Putamen (tissue), 1 donor: Measurements from ENCODE around the gene HSDL1.
A peak's percentile ranks its signal among the peaks of the same experiment; 100 is the strongest.
"Not testable (repeated sequence)": the region's sequence is repeated elsewhere in the genome, so short reads cannot be mapped to it uniquely, and the experiment has no call there.

Source experiments
- DNase-seq: peaks from one replicate; pipeline ENCODE4 v3.0.0-alpha.2; 2016; ENCODE audit warnings: low spot score

HSDL1 gene

DNA sequence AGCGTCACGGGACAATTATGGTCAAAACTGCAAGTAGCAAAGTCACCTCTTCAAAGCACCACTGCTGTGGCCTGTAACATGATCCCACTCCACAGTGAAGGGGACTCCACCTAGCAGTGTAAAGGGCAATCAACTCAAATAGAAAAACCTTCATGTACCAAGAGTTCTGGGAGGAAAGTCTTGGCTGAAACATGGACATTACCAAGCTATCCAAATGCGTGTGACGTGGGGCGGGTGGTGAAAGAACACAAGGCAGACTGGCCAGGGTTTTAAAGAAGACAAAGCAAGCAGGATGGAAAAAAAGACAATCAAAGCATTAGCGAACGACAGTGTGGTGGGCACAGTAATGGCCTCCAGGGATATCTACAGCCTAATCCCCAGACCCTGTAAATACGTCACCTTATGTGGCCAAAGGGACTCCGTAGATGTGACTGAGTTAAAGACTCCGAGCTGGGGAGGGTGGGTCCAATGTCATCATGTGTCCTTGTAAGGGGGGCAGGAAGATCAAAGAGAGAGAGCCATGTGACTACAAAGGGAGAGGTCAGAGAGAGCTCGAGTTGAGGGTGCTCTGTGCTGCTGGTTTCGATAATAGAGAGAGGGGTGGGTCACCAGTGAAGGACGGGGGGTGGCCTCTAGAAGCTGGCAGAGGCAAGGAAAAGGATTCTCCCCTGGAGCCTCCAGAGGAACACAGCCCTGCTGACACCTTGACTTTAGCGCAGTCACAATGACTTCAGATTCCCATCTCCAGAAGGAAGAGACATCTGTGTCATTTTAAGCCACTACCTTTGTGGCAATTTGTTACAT is 6.0 kb downstream of the HSDL1 start:
- DNase-seq = no peak

DNA sequence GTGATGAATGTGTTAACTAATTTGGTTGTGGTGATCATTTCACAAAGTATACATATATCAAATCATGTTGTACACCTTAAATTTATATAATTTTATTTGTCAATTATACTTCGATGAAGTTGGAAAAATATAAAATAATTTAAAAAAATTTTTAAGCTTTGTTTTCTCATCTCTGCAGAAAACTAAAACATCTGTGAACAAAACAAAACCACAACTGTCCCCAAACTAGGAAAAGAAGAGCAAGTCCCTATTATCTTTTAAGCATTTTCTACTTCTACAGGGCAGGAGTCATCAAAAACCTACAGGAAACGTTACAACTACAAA is 6.5 kb downstream of the HSDL1 start:
- no peak for DNase-seq

DNA sequence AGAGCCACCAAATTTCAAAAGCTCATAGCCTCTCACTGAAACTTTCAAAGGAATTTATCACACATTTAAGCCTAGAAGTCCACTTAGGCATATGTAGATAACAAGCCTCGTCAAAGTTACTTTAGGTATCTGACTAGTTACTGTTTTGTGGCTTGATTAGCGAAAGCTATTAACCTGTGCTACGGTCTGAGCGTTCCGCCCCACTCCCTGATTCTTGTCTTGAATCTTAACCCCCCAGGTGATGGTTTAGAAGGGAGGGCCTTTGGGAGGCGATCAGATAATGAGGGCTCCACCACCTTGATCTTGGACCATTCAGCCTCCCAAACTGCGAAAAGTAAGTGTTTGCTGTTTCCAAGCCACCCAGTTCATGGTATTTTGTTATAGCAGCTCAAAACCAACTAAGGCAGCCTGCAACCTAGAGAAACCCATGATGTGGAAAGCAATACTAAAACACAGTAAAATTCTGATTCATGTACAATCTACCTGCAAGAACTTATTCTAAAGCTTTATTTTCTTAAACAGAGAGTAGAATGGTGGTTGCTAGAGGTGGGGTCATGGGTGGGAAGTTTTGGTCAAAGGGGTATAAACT is 7.1 kb downstream of the HSDL1 start:
- no peak for DNase-seq

DNA sequence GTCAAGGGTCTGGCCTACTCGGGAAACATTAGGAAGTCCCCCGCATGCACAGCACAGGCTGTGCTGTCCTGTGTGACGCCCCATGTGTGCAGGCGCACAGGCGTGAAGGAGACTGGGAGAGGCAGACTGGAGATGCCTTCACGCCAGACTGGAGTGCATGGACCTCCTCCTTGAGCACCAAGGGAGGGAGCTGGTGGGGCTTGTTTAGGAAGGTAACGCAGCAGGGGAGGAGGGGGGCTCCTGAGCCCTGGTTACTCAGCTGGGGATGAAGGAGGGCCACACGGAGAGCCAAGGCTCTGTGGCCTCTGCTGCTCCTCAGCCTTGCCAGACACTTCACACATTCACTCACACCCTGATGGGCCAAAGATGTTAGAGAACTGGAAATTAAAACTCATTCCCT is 7.7 kb downstream of the HSDL1 start:
- no peak for DNase-seq

DNA sequence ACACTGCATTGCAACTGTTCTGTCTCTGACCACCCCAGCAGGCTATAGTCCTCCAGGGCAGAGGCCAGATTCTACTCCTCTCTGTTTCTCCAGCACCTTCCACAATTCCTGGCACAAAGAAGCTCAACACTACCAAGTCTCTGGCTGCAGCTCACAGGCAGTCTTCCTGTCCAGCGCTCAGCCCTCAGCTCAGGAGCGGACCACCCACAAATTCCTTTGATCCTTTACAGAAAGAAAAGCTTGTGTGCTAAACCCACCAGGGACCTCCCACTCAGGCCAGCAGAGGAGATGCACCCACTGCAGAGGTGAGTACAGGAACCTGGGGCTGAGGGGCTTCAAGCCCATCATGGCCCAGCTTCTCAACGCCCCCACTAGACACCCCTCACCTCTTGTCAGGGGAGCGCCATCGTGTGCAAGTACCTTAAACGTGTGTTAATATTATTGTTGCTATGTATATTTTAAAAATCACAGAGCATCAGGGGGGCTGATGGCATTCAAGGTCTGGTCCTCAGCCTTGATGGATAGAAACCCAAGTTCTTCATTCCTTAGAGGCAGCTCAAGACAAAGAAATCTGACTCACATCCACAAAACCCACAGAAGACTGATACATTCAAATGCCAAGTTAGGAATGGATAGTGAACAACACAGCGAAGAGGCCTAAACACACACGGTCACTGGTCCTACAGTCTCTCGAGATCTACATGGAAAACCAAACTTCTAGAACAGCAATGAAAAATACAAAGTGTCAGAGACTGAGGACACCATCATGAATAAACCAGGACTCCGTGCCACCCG is 8.4 kb downstream of the HSDL1 start:
- DNase-seq = no peak

DNA sequence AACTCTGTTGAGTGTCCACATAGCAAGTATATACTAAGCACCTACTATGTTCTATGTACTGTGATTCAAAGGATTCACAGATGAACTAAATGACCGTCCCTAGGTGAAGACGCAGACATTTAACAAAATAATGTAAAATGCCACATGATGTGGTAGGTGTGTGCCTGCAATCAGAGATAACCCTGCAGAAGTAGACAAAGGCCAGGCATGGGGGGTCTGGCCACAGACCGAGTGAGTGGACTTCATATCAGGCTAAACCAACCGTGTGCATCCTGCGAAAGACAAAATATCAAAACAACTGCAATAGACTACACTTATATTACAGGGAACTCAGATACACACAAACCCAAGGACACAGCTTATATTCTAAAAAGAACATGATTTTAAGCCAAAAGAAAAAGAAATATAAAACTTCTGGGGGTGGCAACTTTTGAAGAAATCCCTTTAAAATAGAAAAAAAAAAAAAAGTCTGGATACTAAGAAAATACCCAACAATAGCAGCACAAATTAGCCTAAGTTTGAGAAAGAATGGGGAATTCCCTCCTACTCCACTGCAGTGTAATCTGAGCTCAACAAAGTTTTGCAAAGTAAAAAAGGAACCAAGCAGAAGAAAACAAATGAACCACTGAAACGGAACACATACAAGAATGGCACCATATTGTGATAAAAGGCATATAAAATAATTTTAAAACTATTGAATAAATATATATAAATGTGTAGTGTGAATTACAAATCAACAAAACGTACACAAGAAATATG is 12.3 kb downstream of the HSDL1 start:
- DNase-seq = no peak

DNA sequence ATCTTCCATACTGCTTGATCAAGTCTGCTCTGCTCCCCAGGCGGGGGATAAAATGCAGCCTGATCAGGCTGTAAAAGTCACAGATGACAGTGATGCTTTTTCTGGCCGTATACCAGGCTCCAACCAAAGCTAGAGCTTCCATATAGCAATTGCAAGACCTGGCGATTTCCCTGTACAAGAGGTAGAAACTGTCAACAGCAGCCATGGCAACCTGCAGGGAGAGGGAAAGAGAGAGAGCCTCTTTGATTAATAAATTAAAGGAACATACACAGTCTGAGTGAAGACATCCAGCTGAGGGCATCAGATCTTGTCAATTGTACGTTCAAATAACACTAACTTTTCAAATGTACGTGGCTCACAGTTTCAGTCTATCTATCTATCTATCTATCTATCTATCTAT is 13.9 kb downstream of the HSDL1 start:
- no peak for DNase-seq

DNA sequence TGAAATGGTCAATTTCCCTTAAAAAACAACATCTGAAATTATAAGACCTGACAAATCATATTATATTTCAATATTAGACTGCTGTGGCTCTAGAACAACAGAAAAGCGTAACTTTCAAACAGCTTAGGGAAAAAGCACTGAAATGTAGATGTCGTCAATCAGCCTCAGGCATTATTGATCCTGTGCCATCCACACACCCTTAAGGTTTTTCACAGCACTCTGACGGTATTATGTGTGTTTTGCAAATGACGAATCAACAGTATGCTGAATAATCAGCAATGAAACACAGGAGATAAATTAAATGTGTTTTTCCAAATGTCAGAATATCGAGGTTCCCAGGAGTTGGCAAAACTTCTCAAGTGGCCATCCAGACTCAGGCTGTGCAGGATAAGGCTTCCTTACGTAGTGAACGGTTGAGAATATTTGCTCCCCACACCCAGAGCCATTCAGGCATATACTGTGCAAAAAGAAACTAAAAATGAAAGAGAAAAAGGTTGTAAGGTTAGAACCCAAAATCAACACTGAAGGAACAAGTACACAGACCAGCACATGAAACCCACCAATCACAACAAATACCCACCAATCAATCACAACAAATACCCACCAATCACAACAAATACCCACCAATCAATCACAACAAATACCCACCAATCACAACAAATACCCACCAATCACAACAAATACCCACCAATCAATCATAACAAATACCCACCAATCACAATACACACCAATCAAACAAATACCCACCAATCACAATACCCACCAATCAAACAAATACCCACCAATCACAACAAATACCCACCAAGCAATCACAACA is 20.5 kb downstream of the HSDL1 start:
- no peak for DNase-seq

DNA sequence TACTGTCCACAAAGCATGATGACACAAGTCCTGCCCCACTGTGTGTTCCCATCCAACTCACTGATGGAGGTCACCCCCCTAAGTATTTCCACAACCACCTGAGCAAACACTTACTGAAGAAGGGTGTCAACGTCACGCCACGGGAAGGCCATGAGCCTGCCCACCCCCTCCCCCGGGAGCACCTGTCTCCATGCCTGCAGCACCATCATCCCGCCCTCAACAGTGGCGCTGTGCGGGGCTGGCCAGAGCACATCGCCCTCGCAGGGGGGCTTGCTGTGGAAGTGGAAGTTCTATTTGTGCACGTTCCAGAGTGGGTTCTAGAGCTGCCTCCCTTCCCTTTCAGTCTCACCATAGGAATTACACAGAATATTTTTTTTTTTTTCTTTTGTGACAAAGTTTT is 24.0 kb downstream of the HSDL1 start:
- no peak for DNase-seq

DNA sequence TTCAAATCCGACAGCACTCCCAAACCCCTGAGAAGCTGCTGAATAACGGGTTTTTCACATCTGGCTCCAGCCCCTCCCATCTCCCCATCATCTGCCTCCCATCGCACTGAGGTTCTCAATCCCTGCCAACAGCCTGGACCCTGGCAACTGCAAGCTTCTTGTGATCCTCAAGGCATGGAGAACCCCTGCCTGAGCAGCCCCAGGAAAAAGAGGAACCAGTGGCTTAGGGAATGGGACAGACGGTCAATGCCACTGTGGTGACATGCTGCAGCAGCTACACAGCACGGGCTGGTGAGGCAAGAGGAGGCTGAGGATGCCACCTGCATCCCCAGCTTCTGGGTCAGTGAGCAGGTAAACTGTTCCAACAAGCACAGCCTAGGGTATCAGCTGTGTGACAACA is 25.0 kb downstream of the HSDL1 start:
- no peak for DNase-seq

DNA sequence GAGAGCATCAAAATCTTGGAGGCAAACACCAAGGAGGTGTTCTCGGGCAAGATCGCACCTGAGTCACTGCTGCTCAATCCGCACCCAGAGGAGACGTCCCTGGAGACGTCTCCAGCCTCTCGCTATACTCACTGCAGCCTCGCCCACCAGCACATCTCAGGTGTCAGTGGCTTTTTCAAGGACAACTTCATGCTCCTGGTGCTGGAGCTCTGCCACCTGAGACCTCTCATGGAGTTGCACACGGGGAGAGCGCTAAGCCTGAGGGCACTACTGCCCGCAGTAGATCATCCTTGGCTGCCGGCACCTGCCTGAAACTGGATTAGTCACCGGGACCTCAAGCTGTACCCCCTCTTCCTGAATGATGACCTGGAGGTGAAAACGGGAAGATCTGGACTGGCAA is 25.6 kb downstream of the HSDL1 start:
- DNase-seq = no peak

DNA sequence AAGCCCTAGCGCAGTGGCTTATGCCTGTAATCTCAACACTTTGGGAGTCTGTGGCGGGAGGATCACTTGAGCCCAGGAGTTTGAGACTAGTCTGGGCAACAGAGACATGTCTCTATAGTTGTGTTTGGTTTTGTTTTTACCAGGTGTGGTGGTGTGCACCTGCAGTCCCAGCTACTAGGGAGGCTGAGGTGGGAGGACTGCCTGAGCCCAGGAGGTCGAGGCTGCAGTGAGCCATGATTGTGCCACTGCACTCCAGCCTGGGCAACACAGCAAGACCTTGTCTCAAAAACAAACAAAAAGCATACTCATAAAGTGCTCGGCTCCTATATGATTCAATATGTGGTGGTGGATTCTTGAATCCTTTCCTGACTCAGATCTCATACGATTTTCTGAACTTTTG is 26.7 kb downstream of the HSDL1 start:
- not testable (repeated sequence) for DNase-seq

DNA sequence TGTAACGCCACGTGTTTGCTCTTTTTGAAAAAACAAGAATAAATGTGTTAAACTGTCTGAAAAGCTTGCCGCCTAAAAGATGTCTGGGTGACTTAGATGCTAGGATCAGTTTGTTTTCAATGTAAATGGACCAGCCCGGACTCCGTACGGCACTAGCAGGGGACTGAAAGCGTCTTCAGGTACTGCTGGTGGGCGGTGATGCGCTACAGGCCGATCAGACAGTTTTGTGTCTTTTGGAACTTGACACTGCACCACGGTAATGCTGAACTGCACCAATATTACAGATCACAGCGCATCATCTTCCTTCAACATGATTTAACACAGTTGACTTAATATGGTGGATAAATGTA is 27.5 kb downstream of the HSDL1 start:
- DNase-seq = peak; percentile 45

DNA sequence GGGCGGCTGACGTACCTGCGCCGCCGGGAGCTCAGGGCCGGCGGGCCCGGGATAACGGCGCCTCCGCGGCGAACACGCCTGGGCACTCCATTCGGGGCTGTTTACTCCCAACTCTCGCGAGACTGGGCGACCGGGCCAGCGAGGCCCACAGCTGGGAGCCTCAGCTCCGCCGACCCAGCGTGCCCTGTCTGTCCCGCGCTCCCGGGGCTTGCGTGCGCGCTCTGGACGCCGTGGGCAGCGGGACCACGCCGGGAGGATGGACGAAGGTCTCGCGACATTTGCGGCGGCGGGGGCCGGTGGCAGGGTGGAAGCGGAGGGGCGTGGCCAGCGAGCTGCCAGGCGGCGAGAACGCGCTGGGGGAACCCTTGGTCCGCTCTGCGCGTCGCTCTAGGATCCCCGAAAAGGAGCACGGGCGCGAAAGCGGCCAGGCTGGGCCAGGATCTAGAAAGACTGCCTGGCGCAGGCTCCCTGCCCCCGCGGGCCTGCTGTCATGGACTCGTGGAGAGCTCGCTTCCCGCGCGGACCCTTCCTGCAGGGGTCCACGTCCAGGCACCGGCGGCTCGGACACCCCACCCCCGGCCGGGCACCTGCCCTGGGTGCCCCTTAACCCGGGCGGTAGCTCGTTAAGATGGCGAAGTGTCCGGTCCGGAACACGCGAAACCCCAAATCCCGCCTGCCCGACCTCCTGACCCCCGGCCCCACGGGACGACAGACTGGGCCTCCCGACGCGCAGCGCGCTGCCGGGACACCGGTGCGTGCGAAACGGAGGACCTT is 28.1 kb downstream of the HSDL1 start, which contains the start of gene MBTPS1:
Gene MBTPS1 (minus strand): TSS at position 223 of the 774 bp plus-strand sequence. CDS start 15,159 bp downstream, outside the sequence.
- DNase-seq = peak; percentile 97

DNA sequence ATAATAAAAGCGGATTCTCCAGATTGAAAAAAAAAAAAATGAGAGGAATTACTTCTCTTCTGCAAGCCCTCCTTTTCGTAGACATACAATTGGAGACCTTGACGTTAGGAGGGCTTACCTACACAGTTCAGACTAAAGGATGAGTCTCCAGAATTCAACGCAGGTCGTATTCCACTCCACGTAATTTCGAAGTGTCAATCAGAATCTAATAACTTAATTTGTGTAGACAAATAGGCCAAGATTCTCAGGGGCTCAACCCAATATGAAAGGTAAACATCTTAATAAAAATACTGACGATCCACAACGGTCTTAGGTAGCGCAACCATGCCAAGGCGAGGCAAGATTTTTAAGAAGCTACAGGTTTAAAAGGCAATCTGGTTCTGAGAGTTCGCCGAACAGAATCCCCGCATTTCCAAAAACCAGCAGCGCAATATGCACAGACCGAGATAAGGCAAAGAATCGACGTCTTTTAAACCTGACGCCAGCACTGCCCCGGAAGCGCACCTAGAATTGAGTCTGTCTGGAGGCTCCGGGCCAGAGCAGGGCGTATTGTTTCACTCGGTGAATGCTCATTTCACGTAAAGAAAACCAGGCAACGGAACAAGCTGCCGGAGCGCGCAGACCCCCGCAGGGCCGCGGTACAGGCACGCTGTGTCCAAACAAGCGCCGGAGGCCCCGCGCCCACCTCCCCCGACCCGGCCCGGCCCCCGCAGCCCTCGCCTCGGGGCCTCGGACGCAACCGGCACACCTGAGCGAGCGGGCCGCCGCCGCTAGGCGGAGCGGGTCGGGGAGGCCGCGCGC is 28.9 kb downstream of the HSDL1 start:
- peak; percentile 52 for DNase-seq

DNA sequence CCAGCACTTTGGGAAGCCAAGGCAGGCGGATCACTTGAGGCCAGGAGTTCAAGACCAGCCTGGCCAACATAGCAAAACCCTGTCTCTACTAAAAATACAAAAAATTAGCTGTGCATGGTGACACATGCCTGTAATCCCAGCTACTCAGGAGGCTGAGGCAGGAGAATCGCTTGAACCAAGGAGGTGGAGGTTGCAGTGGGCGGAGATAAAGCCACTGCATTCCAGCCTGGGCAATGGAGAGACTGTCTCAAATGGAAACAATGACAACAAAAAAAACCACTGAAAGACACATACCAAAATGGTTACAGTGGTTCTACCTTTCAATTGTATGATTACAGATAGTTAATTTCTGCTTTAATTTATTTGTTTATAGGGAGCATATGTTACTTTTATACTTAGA is 33.0 kb downstream of the HSDL1 start:
- not testable (repeated sequence) for DNase-seq

DNA sequence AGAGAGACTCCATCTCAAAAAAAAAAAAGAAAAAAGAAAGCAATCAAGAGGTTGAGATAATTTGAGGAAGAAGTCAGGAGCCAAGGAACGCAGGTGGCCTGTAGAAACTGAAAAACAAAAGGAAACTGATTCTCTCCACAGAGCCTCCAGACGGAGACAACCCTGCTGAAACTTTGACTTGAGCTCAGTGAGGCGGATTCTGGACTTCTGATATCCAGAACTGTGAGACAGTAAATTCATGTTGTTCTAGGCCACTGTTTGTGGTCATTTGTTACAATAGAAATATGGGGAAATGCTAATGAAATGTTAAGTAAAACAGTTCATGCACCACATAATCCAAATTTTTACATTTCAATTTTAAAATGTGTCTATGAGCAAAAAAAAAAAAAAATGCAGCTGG is 33.5 kb downstream of the HSDL1 start:
- DNase-seq = no peak

DNA sequence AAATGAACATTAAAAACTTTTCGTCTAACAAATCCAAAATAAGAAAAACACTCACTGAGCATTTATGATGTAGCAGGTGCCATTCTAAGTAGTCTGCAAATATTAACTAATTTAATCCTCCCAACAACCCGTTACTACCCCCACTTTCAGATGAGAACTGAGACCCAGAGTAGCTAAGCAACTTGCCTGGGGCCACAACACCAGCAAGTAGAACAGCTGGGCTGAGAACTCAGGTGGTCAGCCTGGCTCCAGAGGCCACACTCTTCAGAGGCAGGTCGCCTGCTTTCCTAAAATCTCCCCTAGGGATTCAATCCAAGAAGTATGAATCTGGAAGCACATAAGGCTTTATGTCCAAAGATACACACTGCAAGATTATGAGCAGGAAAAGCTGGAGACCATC is 34.5 kb downstream of the HSDL1 start:
- no peak for DNase-seq

DNA sequence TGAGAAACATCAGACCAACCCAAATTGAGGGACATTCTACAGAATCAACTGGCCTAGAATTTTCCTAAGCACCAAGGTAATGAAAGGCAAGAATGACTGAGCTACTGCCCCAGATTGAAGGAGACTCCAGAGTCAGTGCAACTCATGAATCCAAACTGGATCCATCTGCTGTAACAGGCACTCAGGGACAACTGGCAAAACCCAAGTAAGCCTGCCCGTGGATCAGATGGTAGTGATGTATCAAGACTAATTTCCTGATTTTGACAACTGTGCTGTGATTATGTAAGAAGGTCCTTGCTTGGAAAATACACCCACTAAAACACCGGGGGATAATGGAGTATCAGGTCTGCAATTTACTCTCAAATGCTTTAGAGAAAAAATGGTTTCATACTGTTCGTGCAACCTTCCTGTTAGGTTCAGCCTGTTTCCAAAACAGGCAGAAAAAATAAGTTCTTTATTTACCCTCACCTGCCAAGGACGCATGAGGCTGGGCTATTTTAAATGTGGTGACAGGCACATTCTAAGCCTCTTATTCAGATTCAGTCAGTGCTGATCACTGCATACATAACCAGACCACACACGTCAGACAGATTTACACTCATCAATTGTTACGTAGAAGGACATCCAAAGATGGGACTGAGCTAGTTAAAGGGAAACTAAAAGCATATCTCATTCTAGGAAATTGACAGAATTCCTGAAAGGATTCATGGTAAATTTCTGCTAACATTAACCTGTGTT is 35.2 kb downstream of the HSDL1 start:
- no peak for DNase-seq
